ENCODE results near the gene DIS3L2. TPM values are rescaled to one million over a fixed set of nuclear protein-coding genes. Genes with fewer than 3 reads are reported as not detected.

Gene DIS3L2
- total RNA-seq, 2 experiments from 2014 or later, result 20.2 to 20.6 TPM

DNA sequence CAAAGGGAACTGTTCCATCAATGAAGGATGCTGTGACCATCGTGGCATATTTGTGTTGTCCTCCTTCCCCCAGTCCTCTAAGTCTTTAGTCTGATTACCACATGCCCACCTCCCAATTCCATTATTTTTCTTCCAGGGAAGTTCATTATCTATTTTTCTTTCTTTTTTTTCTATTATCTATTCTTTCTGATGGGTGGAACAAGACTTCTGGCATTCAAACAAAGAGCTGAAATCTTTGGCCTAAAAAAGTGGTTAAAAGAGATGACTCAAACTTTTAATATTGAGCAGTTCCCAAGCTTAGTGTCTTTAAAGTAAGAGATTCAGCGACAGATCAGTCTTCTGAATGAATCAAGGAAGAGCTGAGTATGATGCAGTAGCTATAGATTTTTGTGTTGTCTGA lies 66.6 kb downstream of the DIS3L2 start:
- no peaks in the 10 kb centered on the region for H3K79me2 ChIP-seq (ENCODE audit: insufficient read depth, low read depth, low read length)

DNA sequence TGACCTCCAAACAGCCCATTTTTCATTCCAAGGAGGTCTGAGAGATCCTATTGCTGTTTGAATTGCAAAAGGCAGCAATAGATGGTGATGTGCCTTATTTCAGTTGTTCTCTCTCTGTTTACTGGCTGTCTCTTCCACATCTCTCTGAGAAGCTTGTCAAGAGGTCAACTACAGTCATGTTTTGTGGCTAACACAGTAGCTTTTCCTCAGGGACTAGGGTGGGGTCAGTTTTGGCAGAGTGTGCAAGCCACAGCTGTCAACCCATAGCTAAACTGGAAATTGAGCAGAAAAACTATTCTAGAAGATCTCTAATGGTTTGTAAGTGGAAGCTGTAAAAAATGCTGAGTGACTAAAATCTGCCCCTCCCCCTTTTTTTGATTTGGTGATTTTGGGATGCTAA lies 67.1 kb downstream of the DIS3L2 start:
- no peak for DNase-seq (ENCODE audit: low spot score)
- H3K79me2 ChIP-seq (ENCODE audit: insufficient read depth, low read depth, low read length), result no peaks in the 10 kb centered on the region
- TF ChIP-seq EZH2phosphoT487 (IDR thresholded peaks at IDR 0.05; ENCODE audit: borderline replicate concordance, low read depth, low read length), result no peak
- TF ChIP-seq, protein P1, sequence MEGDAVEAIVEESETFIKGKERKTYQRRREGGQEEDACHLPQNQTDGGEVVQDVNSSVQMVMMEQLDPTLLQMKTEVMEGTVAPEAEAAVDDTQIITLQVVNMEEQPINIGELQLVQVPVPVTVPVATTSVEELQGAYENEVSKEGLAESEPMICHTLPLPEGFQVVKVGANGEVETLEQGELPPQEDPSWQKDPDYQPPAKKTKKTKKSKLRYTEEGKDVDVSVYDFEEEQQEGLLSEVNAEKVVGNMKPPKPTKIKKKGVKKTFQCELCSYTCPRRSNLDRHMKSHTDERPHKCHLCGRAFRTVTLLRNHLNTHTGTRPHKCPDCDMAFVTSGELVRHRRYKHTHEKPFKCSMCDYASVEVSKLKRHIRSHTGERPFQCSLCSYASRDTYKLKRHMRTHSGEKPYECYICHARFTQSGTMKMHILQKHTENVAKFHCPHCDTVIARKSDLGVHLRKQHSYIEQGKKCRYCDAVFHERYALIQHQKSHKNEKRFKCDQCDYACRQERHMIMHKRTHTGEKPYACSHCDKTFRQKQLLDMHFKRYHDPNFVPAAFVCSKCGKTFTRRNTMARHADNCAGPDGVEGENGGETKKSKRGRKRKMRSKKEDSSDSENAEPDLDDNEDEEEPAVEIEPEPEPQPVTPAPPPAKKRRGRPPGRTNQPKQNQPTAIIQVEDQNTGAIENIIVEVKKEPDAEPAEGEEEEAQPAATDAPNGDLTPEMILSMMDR (conservative IDR thresholded peaks at IDR 0.05; ENCODE audit: low read length), result no peak
- no TSS peak for BruUV-seq (replicated peaks)
- H3K4me3 ChIP-seq (ENCODE audit: low read depth, low read length, poor library complexity, severe bottlenecking), result no peak overlapping the region
- CTCF ChIA-PET (ENCODE audit: unreplicated experiment), result no interaction called here
- no peaks in the 10 kb centered on the region for H3K4me1 ChIP-seq (ENCODE audit: insufficient read depth, low read length, poor library complexity, severe bottlenecking)
- H3K36me3 ChIP-seq (ENCODE audit: insufficient read depth, low read length), result peaks cover 27% of the 10 kb centered on the region
- POLR2A ChIA-PET, result interaction anchor here (1.6 kb wide), 1 partner anchor 15 kb away, joined by 3 read pairs; no protein-coding TSS in a partner anchor
- H3K27ac ChIP-seq (ENCODE audit: low read depth, low read length, poor library complexity, severe bottlenecking), result no peak overlapping the region
- no peak overlapping the region for H2AFZ ChIP-seq (ENCODE audit: low read length)
- no peaks in the 10 kb centered on the region for H3K9me3 ChIP-seq (ENCODE audit: low read length)
- intact Hi-C loops (cut with micrococcal nuclease; ENCODE audit: unreplicated experiment), result no loop called here
- no peak overlapping the region for H3K4me2 ChIP-seq (ENCODE audit: low read length)
- no peaks in the 10 kb centered on the region for H4K20me1 ChIP-seq (ENCODE audit: insufficient read depth, low read length)
- H3K9me2 ChIP-seq (ENCODE audit: insufficient read depth, low read length), result no peaks in the 10 kb centered on the region

More for the DNA sequence above, 66.6 kb downstream of the DIS3L2 start:
- Histone ChIP-seq H4K20me1 (ENCODE audit: insufficient read depth, low read length) (no peaks in the 10 kb centered on the region), H3K4me2 (ENCODE audit: low read length) (no peak overlapping the region), H3K36me3 (ENCODE audit: insufficient read depth, low read length) (peaks cover 30% of the 10 kb centered on the region), H2AFZ (ENCODE audit: low read length) (no peak overlapping the region), H3K9me2 (ENCODE audit: insufficient read depth, low read length) (no peaks in the 10 kb centered on the region), H3K4me1 (ENCODE audit: insufficient read depth, low read length, poor library complexity, severe bottlenecking) (no peaks in the 10 kb centered on the region), H3K9me3 (ENCODE audit: low read length) (no peaks in the 10 kb centered on the region), H3K4me3 (ENCODE audit: low read depth, low read length, poor library complexity, severe bottlenecking) (no peak overlapping the region), H3K27ac (ENCODE audit: low read depth, low read length, poor library complexity, severe bottlenecking) (no peak overlapping the region)
- TF ChIP-seq, protein P1 (conservative IDR thresholded peaks at IDR 0.05; ENCODE audit: low read length), result no peak
- no peak for TF ChIP-seq EZH2phosphoT487 (IDR thresholded peaks at IDR 0.05; ENCODE audit: borderline replicate concordance, low read depth, low read length)
- no peak for DNase-seq (ENCODE audit: low spot score)
- POLR2A ChIA-PET, result interaction anchor here (1.6 kb wide), 1 partner anchor 16 kb away, joined by 3 read pairs; no protein-coding TSS in a partner anchor
- intact Hi-C loops (cut with micrococcal nuclease; ENCODE audit: unreplicated experiment), result no loop called here
- BruUV-seq (replicated peaks), result no TSS peak
- CTCF ChIA-PET (ENCODE audit: unreplicated experiment), result no interaction called here

DNA sequence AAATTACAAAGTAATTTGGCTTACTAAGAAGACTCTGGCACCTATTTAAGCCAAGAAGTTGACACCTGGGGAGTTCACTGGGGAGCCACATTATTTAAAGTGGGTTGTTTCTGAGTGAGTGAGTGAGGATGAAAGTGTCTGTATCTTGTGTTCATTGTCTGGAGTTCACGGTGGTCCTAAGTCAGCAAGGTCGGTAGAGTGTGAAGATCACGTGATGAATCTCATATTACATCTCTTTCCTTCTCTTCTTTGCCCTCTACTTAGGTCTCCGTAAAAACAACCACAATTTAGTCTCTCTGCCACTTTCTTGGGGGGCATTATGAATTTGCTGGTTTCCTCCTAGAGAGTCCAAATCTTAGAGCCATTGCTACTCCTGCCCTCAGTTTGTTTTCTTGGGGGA lies 67.8 kb downstream of the DIS3L2 start:
- TF ChIP-seq, protein P1 (conservative IDR thresholded peaks at IDR 0.05; ENCODE audit: low read length), result no peak
- TF ChIP-seq EZH2phosphoT487 (IDR thresholded peaks at IDR 0.05; ENCODE audit: borderline replicate concordance, low read depth, low read length), result no peak
- Histone ChIP-seq H3K4me1 (ENCODE audit: insufficient read depth, low read length, poor library complexity, severe bottlenecking) (no peaks in the 10 kb centered on the region), H3K27ac (ENCODE audit: low read depth, low read length, poor library complexity, severe bottlenecking) (no peak overlapping the region), H3K36me3 (ENCODE audit: insufficient read depth, low read length) (peaks cover 21% of the 10 kb centered on the region; the same call in 1 of the 2 replicates), H4K20me1 (ENCODE audit: insufficient read depth, low read length) (no peaks in the 10 kb centered on the region), H3K4me2 (ENCODE audit: low read length) (no peak overlapping the region), H3K4me3 (ENCODE audit: low read depth, low read length, poor library complexity, severe bottlenecking) (no peak overlapping the region), H3K9me2 (ENCODE audit: insufficient read depth, low read length) (no peaks in the 10 kb centered on the region), H2AFZ (ENCODE audit: low read length) (no peak overlapping the region), H3K9me3 (ENCODE audit: low read length) (no peaks in the 10 kb centered on the region), H3K79me2 (ENCODE audit: insufficient read depth, low read depth, low read length) (no peaks in the 10 kb centered on the region)
- intact Hi-C loops (cut with micrococcal nuclease; ENCODE audit: unreplicated experiment), result no loop called here
- BruUV-seq (replicated peaks), result no TSS peak
- ChIA-PET POLR2A (no interaction called here), CTCF (ENCODE audit: unreplicated experiment) (no interaction called here)
- DNase-seq (ENCODE audit: low spot score), result no peak

Data from OCI-LY7 (cell line).